Ovary (tissue), 3 donors: ENCODE results near the gene SELENOV.

Experiments
- POLR2A ChIP-seq: fragments of 450-650 bp; IDR thresholded peaks from one replicate; pipeline ENCODE4 v1.6.1; 2017; ENCODE audit warnings: antibody characterized with exemption, mild to moderate bottlenecking, moderate library complexity
- TF ChIP-seq, protein P1 (sequence below), 3 donors: fragments of 450-650 bp in 2 of 3; fragments of 200-600 bp in 1 of 3; IDR thresholded peaks; one replicate each; pipeline versions ENCODE4 v1.5.1 to v1.8.0; 2016 to 2022; ENCODE audit warnings: antibody characterized with exemption in 3 of 3, mild to moderate bottlenecking in 1 of 3
- donor health status: DM: no; HTN: no; CAD: no.

- no peak for TF ChIP-seq POLR2A
- TF ChIP-seq, protein P1, sequence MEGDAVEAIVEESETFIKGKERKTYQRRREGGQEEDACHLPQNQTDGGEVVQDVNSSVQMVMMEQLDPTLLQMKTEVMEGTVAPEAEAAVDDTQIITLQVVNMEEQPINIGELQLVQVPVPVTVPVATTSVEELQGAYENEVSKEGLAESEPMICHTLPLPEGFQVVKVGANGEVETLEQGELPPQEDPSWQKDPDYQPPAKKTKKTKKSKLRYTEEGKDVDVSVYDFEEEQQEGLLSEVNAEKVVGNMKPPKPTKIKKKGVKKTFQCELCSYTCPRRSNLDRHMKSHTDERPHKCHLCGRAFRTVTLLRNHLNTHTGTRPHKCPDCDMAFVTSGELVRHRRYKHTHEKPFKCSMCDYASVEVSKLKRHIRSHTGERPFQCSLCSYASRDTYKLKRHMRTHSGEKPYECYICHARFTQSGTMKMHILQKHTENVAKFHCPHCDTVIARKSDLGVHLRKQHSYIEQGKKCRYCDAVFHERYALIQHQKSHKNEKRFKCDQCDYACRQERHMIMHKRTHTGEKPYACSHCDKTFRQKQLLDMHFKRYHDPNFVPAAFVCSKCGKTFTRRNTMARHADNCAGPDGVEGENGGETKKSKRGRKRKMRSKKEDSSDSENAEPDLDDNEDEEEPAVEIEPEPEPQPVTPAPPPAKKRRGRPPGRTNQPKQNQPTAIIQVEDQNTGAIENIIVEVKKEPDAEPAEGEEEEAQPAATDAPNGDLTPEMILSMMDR (IDR thresholded peaks at IDR 0.05) = no peak
Measured at GRCh38 chr19:39506598-39506943, 8.4 kb upstream of the SELENOV start.
